NCI-H2196 (cell line): ENCODE measurements around the gene TXNDC5.

Source experiments
- DNase-seq: peaks from one replicate; lab custom pipeline; 2025; ENCODE audit not compliant: unreplicated experiment; lab: John Stamatoyannopoulos, UW

The TXNDC5 gene

DNA sequence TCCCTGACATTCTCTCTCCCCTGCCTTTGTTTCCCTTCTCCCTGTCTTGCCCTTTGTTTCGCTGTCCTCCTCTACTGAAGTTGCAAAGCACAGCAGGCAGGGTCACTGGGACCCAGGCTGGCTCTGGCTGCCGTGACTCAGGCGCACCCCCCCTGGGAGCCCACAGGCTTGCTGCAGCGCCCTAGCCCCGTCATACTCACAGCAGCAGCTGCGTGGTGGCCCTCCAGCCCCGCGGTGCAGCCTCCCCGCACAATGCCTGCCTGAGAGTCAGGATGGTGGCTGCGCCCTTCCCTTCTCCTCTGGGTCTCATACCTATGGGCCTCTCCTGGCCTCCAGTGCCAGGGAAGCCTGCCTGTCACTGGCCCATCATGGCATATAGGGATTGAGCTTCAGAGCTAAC, 41.7 kb downstream of the TXNDC5 start:
- no peak for DNase-seq

DNA sequence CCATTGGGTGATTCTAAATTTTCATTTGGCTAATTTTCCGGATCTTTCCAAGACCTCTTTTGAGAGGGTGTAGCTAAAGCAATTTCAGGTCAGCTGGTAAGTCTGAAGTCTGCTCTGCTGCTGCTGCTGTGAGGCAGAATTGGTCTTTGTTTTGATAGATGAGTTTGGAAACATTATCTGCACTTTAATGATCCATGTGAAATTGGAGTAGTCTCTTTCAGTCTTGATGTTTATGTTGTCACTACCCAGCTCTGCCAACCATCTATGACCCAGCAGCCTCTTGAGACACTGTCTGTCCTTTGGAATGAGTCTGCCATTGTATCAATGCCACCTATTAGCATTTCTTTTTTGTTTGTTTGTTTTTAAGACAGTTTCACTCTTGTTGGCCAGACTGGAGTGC, 44.1 kb downstream of the TXNDC5 start:
- no peak for DNase-seq

DNA sequence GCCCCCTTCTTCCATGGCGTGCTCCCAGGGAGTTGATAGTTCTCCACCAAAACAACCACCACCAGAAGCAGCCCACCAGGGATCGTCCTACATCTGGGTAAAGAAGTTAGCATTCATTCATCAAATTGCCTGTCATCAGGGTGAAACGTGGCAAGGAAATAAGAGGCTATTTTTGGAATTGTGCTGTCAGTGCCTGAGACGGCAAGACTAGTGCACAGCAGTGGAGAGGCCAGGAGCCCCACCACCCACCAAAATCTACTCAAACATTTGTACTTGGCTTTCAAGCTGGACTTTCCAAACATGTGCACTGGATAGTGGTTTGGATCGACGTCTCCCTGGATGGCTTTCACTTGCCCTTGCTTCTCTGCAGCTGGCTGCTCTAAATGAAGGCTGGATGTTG, 44.8 kb downstream of the TXNDC5 start:
- no peak for DNase-seq

- no peak for DNase-seq
Observed at GRCh38 chr6:7859591-7859990, 51.0 kb downstream of the TXNDC5 start.

DNA sequence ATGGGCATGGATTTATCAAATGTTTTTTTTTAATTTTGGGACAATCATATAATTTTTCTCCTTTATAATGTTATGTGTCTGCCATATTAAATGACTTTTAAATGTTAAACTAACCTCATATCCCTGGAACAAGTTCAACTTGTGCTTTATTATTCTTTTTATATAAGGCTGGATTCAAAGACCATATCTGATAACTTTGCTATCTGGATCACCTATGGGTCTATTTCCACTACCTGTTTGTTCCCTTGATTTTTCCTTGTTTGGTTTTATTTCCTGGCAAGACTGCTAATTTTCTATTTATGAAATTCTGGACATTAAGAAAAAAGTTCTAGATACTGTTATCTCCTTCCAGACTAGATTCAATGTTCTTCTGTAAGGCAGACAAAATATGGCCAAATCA, 58.8 kb downstream of the TXNDC5 start:
- DNase-seq = no peak

DNA sequence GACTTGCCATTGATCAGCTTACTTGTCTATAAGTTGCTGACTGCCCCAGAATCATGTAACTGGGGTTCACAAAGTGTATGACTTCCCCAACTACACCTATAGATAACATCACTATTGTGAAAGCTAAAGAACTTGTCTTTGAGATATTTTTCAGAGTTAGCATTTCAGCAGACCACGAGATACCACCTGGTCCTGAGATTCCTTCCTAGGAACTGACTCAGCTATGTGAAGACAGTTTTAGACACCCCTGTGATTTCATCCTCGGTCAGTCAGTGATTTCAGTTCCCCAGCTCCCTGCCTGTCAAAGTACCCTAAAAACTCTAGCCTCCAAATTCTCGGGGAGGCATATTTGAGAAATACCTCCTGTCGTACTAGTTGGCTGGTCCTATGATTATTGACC, 62.4 kb downstream of the TXNDC5 start:
- no peak for DNase-seq

GRCh38 chr6:7846966-7847818, 63.4 kb downstream of the TXNDC5 start:
- no peak for DNase-seq

GRCh38 chr6:7841781-7842468, 68.7 kb downstream of the TXNDC5 start:
- no peak for DNase-seq

DNA sequence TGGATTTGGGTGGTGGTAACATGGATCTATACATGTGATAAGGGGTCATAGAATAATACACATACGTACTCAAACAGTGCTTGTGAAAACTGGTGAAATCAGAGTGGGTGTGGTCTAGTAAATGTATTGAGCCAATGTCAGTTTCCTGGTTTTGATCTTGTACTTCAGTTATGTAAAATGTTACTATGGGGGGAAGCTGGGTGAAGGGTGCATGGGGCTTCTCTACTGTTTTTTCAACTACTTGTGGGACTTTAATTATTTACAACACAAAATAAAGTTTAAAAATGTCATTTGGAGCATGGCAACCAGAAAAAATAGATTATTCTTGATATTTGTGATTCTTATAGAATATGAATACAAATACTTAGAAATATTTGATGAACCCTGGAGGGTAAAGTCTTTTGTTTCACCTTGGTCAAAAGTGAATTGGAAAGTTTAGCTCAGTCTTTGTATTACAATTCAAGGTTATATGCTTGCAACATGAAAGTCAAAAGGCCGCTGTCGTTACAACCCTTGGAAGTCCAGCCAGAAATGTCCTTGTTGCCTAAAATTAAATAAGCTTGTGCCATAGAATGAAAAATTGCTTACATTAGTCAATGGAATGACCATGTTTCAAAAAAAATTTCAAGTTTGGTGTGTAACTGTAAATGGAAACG, 74.1 kb downstream of the TXNDC5 start:
- DNase-seq = no peak

GRCh38 chr6:7833751-7834070, 76.9 kb downstream of the TXNDC5 start:
- no peak for DNase-seq

- no peak for DNase-seq
Observed at GRCh38 chr6:7832904-7833750, 77.5 kb downstream of the TXNDC5 start.
